NCI-H82 (cell line): ENCODE measurements around the gene BAIAP2.
"Not testable (repeated sequence)": the region's sequence is repeated elsewhere in the genome, so short reads cannot be mapped to it uniquely, and the experiment has no call there.

ENCODE experiments used
- DNase-seq: peaks from one replicate; lab custom pipeline; 2025; lab: John Stamatoyannopoulos, UW

Gene BAIAP2

GRCh38 chr17:81139428-81139827, 104.5 kb downstream of the BAIAP2 start:
- no peak for DNase-seq

- DNase-seq, result no peak
Observed at GRCh38 chr17:81140018-81140417, 105.1 kb downstream of the BAIAP2 start.

GRCh38 chr17:81140695-81141094, 105.7 kb downstream of the BAIAP2 start:
- DNase-seq, result no peak

GRCh38 chr17:81142301-81143199, 107.6 kb downstream of the BAIAP2 start:
- peak; percentile 89 for DNase-seq

GRCh38 chr17:81143200-81143527, 108.2 kb downstream of the BAIAP2 start:
- no peak for DNase-seq

GRCh38 chr17:81143717-81144422, 108.9 kb downstream of the BAIAP2 start:
- no peak for DNase-seq

- DNase-seq, result no peak
Observed at GRCh38 chr17:81144423-81144781, 109.5 kb downstream of the BAIAP2 start.

- not testable (repeated sequence) for DNase-seq
Observed at GRCh38 chr17:81146208-81146607, 111.3 kb downstream of the BAIAP2 start.

- DNase-seq, result no peak
Observed at GRCh38 chr17:81147701-81148100, 112.8 kb downstream of the BAIAP2 start.

GRCh38 chr17:81148571-81148970, 113.6 kb downstream of the BAIAP2 start:
- DNase-seq, result no peak

GRCh38 chr17:81148986-81149533, 114.1 kb downstream of the BAIAP2 start:
- no peak for DNase-seq

- no peak for DNase-seq
Observed at GRCh38 chr17:81150377-81151077, 115.6 kb downstream of the BAIAP2 start.

- no peak for DNase-seq
Observed at GRCh38 chr17:81151278-81151677, 116.3 kb downstream of the BAIAP2 start.

- DNase-seq, result no peak
Observed at GRCh38 chr17:81152288-81152828, 117.4 kb downstream of the BAIAP2 start.

GRCh38 chr17:81153340-81153803, 118.4 kb downstream of the BAIAP2 start:
- no peak for DNase-seq

- DNase-seq, result not testable (repeated sequence)
Observed at GRCh38 chr17:81154016-81154415, 119.1 kb downstream of the BAIAP2 start.

GRCh38 chr17:81154961-81155360, 120.0 kb downstream of the BAIAP2 start:
- DNase-seq, result no peak

GRCh38 chr17:81156866-81157805, 122.2 kb downstream of the BAIAP2 start:
- no peak for DNase-seq

GRCh38 chr17:81157848-81158687, 123.1 kb downstream of the BAIAP2 start:
- no peak for DNase-seq
